K562 (cell line): ENCODE results near the gene CLTC. TPM values are rescaled to one million over a fixed set of nuclear protein-coding genes. Genes with fewer than 3 reads are reported as not detected.
A peak's percentile ranks its signal among the peaks of the same experiment; 100 is the strongest.

Experiments
- CLOCK ChIP-seq: fragments of 250-450 bp; sonication (Bioruptor Pico); IDR thresholded peaks from 2 replicates; pipeline ENCODE4 v1.4.0; 2020; ENCODE audit warnings: mild to moderate bottlenecking, moderate library complexity, borderline replicate concordance
- ERF ChIP-seq: fragments of 450-650 bp; formaldehyde crosslinking; IDR thresholded peaks from 2 replicates; pipeline ENCODE4 v1.4.0; 2020; ENCODE audit warnings: mild to moderate bottlenecking, mixed read lengths
- HOXB6 ChIP-seq: fragments of 250-450 bp; sonication (Bioruptor Pico); IDR thresholded peaks from 2 replicates; pipeline ENCODE4 v1.5.1; 2022; ENCODE audit warnings: mild to moderate bottlenecking, borderline replicate concordance
- KLF10 ChIP-seq: fragments of 250-450 bp; sonication (Bioruptor Pico); IDR thresholded peaks from 2 replicates; pipeline ENCODE4 v1.6.1; 2021; ENCODE audit warnings: matching md5 sums
- KLF6 ChIP-seq: fragments of 250-450 bp; sonication (Bioruptor Pico); IDR thresholded peaks from 2 replicates; pipeline ENCODE4 v1.4.0; 2020; ENCODE audit warnings: mild to moderate bottlenecking, moderate library complexity, borderline replicate concordance
- MAZ ChIP-seq, 2 experiments: fragments of 450-650 bp in 1 of 2; sonication (generic) in 1 of 2; formaldehyde crosslinking; IDR thresholded peaks in 1 of 2; conservative IDR thresholded peaks in 1 of 2; 2 replicates each; pipeline versions ENCODE4 v1.4.0 to v1.5.0; 2020; ENCODE audit warnings: mild to moderate bottlenecking in 1 of 2, missing genetic modification reagents in 1 of 2
- MYNN ChIP-seq, 2 experiments: sonication (generic); formaldehyde crosslinking in 1 of 2; IDR thresholded peaks; 2 replicates each; pipeline versions ENCODE4 v1.5.0 to v1.6.1; 2016 to 2020; ENCODE audit warnings: antibody characterized with exemption in 1 of 2, missing genetic modification reagents in 1 of 2
- POLR2H ChIP-seq: IDR thresholded peaks from 2 replicates; pipeline ENCODE4 v1.6.1; 2016; ENCODE audit warnings: missing genetic modification characterization, low read depth, mild to moderate bottlenecking, control low read depth, missing compliant biosample characterization, moderate library complexity
- PYGO2 ChIP-seq: fragments of 450-650 bp; IDR thresholded peaks from 2 replicates; pipeline ENCODE4 v1.6.1; 2016; ENCODE audit warnings: mild to moderate bottlenecking, missing genetic modification characterization, moderate library complexity, missing compliant biosample characterization
- RAD51 ChIP-seq: fragments of 450-650 bp; IDR thresholded peaks from 2 replicates; pipeline ENCODE4 v1.7.1; 2016; ENCODE audit warnings: low read depth, mild to moderate bottlenecking, borderline replicate concordance
- ZBTB26 ChIP-seq: fragments of 450-650 bp; formaldehyde crosslinking; IDR thresholded peaks from 2 replicates; pipeline ENCODE4 v1.4.0; 2022; ENCODE audit warnings: missing genetic modification characterization
- ZFP30 ChIP-seq: fragments of 250-450 bp; sonication (Bioruptor Pico); IDR thresholded peaks from 2 replicates; pipeline ENCODE4 v1.8.0; 2022; ENCODE audit warnings: moderate library complexity, mild to moderate bottlenecking, inconsistent platforms, borderline replicate concordance
- ZNF57 ChIP-seq: fragments of 450-650 bp; formaldehyde crosslinking; IDR thresholded peaks from 2 replicates; pipeline ENCODE4 v1.4.0; 2020; ENCODE audit warnings: mild to moderate bottlenecking, moderate library complexity
- ZNF586 ChIP-seq: fragments of 450-650 bp; formaldehyde crosslinking; conservative IDR thresholded peaks from 2 replicates; pipeline ENCODE4 v1.4.0; 2020; ENCODE audit warnings: mild to moderate bottlenecking, moderate library complexity
- ZNF592 ChIP-seq: fragments of 450-650 bp; IDR thresholded peaks from 2 replicates; pipeline ENCODE4 v1.6.1; 2017; ENCODE audit warnings: antibody characterized with exemption, mild to moderate bottlenecking
- polyA plus RNA-seq, 8 experiments: library from polyadenylated mRNA; depleted of rRNA in 4 of 8; stranded (reverse) in 5 of 8; unstranded in 3 of 8; fragments of >200 nt; fragmentation: Nextera tagmentation in 2 of 8; fragmentation: Illumina TruSeq in 1 of 8; extraction: Ambion mirVana in 2 of 8; extraction: Trizol in 1 of 8; gene quantifications; 2 replicates each; pipeline versions ENCODE4 v1.2.1 to v1.2.3, GENCODE V29; 2011 to 2014; ENCODE audit warnings: inconsistent platforms in 1 of 8, missing spikeins in 1 of 8
- total RNA-seq, 7 experiments: library from RNA; depleted of rRNA in 6 of 7; stranded (reverse); fragments of >200 nt in 6 of 7; fragmentation: Illumina TruSeq in 2 of 7; extraction: Trizol in 2 of 7; gene quantifications; 2 replicates each; pipeline versions ENCODE4 v1.2.1 to v1.2.3, GENCODE V29; 2011 to 2021; ENCODE audit warnings: low replicate concordance in 1 of 7
- TF ChIP-seq, protein P1 (sequence below): fragments of 450-650 bp; conservative IDR thresholded peaks from 2 replicates; pipeline ENCODE4 v1.6.1; 2016; ENCODE audit warnings: missing genetic modification characterization, low read depth, mild to moderate bottlenecking, control low read depth, missing compliant biosample characterization

The CLTC gene
- total and polyA plus RNA-seq, 9 of the 15 experiments (the other 6 are each of a cell fraction or from before 2014, with no cell fraction given) = 115 to 267 (median 174) TPM

- no peak for TF ChIP-seq ZNF586 (CRISPR knock-in tag)
- no peak for TF ChIP-seq ZNF57
- no peak for TF ChIP-seq MYNN (IDR thresholded peaks at IDR 0.05)
- no peak for TF ChIP-seq MYNN (CRISPR knock-in tag; IDR thresholded peaks at IDR 0.05)
- TF ChIP-seq PYGO2 (tag) = no peak
- TF ChIP-seq POLR2H = peak; percentile 64; the same call in 1 of the 2 replicates
- TF ChIP-seq RAD51 = no peak
- TF ChIP-seq HOXB6 = 0 out of 2 replicates have a peak, but pooled peaks have one; percentile 3
- TF ChIP-seq KLF10 (CRISPR knock-in tag) = no peak
- 0 out of 2 replicates have a peak, but pooled peaks have one; percentile 1 for TF ChIP-seq ZBTB26 (CRISPR knock-in tag)
- TF ChIP-seq ZNF592 = 0 out of 2 replicates have a peak, but pooled peaks have one; percentile 4
- no peak for TF ChIP-seq ZFP30 (CRISPR knock-in tag)
- TF ChIP-seq MAZ (CRISPR knock-in tag; conservative IDR thresholded peaks at IDR 0.05 in 1 of 2, IDR thresholded peaks at IDR 0.05 in 1 of 2) = 0 out of 4 replicates have a peak, but pooled peaks of 1 of the 2 experiments have one; percentile 38
- TF ChIP-seq ERF (CRISPR knock-in tag) = no peak
- TF ChIP-seq, protein P1, sequence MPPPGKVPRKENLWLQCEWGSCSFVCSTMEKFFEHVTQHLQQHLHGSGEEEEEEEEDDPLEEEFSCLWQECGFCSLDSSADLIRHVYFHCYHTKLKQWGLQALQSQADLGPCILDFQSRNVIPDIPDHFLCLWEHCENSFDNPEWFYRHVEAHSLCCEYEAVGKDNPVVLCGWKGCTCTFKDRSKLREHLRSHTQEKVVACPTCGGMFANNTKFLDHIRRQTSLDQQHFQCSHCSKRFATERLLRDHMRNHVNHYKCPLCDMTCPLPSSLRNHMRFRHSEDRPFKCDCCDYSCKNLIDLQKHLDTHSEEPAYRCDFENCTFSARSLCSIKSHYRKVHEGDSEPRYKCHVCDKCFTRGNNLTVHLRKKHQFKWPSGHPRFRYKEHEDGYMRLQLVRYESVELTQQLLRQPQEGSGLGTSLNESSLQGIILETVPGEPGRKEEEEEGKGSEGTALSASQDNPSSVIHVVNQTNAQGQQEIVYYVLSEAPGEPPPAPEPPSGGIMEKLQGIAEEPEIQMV = no peak
- no peak for TF ChIP-seq CLOCK (CRISPR knock-in tag)
- TF ChIP-seq KLF6 (CRISPR knock-in tag) = no peak
Observed at GRCh38 chr17:59696682-59697277, 77.1 kb downstream of the CLTC start (continued).
